Body of pancreas (tissue), 4 donors: Measurements from ENCODE around the gene RSF1.

Experiments
- CTCF ChIP-seq, 7 experiments: fragments of 450-650 bp in 4 of 7; fragments of 200-600 bp in 3 of 7; sonication (generic) in 3 of 7; IDR thresholded peaks; one replicate each; pipeline ENCODE4 v1.5.1; 2016 to 2019; ENCODE audit warnings: antibody characterized with exemption in 7 of 7
- POLR2A ChIP-seq, 3 donors: fragments of 450-650 bp; IDR thresholded peaks; one replicate each; pipeline ENCODE4 v1.6.1; 2016; ENCODE audit warnings: antibody characterized with exemption in 3 of 3, mild to moderate bottlenecking in 2 of 3

- TF ChIP-seq POLR2A (IDR thresholded peaks at IDR 0.05) (peak; percentile 38 to 82 (median 82)), CTCF (IDR thresholded peaks at IDR 0.05) (peak; percentile 43 to 81 (median 77))
Observed at GRCh38 chr11:77820565-77821348, at the start of gene RSF1, which contains the start of gene AAMDC.
